Renal pelvis (tissue), 4 donors: ENCODE measurements around the gene GADD45A. TPM values are rescaled to one million over a fixed set of nuclear protein-coding genes. Genes with fewer than 3 reads are reported as not detected.
"Not testable (repeated sequence)": the region's sequence is repeated elsewhere in the genome, so short reads cannot be mapped to it uniquely, and the experiment has no call there.

Experiments used
- DNase-seq: peaks from one replicate; pipeline ENCODE4 v3.0.0-alpha.2; 2013
- polyA plus RNA-seq, 3 donors: library from polyadenylated mRNA; unstranded; fragments of 120-200 nt; gene quantifications; one replicate each; pipeline ENCODE4 v1.2.1, GENCODE V29; 2013; ENCODE audit not compliant: insufficient read length in 3 of 3

The GADD45A gene
- polyA plus RNA-seq, 3 donors = 131 to 134 (median 134) TPM

DNA sequence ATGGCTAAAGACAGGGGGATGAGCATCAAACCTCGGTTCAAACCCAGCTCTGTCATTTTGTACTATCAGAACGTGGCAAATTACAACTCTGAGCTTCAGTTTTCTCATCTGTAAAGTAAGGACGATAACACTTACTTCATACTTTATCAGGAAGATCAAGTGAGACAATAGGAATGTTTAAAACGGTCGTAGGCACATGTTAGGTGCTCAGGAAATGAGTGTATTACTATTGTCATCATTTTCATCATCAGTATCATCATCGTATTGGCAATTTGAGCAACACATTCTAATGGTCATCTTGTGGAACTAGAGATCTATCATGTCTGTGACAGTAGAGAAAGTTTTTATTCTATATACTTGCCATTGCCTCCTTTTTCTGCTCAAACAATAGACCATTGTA, 22.1 kb upstream of the GADD45A start:
- DNase-seq = no peak

DNA sequence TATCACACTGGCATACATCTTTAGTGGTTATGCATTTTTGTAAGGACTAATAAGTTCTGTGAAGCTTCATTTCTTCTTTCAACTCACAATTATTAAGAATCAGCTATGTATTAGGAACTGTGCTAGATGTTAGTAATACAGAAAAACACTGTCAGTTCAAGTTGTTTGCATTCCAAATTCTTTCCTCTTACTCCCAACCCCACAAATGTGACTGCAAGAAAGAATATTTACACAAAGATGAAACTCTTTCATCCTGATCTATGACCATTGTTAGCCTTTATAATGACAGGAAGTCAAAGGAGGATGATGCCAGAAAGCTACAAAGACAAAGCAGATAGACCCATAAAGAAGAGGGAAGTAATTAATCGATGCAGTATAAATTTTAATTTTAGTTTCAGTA, 21.0 kb upstream of the GADD45A start:
- no peak for DNase-seq

DNA sequence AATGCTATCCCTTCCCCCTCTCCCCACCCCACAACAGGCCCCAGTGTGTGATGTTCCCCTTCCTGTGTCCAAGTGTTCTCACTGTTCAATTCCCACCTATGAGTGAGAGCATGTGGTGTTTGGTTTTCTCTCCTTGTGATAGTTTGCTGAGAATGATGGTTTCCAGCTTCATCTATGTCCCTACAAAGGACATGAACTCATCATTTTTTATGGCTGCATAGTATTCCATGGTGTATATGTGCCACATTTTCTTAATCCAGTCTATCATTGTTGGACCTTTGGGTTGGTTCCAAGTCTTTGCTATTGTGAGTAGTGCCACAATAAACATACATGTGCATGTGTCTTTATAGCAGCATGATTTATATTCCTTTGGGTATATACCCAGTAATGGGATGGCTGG, 19.7 kb upstream of the GADD45A start:
- not testable (repeated sequence) for DNase-seq

DNA sequence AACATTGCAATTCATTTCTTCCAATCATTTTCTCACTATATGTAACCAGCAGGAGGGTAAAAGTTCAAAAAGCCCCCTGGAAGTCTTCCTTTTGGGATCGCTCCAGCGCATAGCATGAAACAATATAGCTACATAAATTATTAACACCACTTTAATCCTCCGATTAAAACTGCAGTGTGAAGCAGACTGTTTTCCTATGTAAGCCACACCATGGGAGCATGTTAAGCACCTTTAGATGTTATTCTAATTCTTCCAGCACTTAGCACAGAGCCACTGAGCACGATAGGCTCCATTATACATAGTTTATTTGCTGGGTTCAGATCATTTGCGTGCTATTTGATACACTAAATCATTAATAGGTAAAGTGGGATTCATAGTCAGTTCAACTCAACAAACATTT, 18.4 kb upstream of the GADD45A start:
- no peak for DNase-seq

DNA sequence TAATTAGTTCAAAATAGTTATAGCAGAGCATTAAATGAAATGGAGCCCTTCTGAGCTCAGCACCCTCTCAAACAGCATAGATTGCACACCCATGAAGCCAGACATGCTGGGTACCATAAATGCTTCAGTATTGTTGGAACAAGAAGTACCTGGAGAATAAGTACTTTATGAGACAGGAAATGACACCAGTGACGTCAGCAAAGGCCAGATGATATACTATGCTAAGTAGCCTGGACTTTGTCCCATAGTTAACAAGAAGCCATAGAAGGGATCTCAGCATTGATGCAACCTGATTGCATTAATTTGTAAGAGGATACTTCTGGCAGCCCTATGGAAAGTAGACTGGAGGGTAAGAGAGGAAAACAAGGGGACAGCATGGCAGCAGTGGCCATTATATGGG, 16.3 kb upstream of the GADD45A start:
- no peak for DNase-seq

DNA sequence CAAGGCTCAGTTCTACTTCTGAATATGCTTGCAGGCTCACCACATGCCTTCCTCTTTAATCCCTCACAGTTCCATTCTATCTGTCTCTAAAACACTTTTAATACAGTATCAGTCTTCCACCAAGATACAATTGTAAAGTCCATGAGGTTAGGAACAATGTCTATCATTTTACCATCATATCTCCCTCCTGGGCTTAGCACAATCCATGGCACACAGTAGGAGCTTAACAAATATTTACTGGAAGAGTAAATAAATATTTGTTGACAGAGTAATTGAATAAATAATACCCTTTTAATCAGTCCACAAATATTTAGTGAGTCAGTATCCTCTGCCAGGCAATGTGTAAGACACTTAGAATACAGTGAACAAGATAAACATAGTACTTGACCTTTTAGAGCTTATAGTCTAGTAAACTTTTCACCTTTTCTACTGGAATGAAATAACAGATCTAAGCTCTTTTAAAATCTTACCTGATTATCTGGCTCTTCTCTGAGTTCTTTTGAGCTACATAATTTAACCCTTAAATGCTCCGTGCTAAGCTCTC, 12.7 kb upstream of the GADD45A start:
- no peak for DNase-seq

- DNase-seq = no peak
These were observed 11.4 kb upstream of the GADD45A start for GRCh38 chr1:67673468-67674201.

DNA sequence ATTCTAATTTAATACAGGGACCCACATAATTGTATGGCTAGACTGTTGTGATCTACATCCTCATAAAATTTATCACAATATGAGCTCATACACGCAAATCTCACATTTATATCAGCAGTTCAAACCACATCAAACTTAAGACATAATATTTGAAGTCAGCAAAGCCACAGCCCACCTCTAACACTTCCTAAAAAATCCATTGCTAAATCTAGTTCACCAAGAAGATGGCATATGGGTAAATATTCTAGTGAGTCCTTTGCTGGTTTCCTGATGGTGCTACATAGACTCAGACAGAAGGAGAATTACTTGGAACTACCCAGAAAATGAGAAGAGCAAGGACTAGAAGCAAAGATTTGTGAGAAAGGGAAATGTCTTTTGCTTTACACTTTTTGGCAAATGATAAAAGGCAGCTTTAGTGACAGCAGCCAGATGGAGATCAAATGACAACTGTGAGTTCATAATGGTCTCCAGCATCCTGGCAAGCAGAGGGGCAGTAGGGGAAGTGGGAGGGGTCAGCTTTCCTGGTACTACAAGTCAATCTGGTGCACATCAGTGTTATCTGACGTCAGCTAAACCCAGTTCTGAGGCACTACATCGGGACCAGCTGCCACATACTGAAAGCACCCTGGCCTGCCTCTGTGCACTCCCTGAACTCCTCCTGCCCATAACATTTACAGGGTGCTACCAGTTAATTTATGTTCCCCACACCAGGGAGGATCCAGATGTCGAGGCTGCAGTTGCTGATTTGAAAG, 10.6 kb upstream of the GADD45A start:
- DNase-seq = peak; percentile 75

DNA sequence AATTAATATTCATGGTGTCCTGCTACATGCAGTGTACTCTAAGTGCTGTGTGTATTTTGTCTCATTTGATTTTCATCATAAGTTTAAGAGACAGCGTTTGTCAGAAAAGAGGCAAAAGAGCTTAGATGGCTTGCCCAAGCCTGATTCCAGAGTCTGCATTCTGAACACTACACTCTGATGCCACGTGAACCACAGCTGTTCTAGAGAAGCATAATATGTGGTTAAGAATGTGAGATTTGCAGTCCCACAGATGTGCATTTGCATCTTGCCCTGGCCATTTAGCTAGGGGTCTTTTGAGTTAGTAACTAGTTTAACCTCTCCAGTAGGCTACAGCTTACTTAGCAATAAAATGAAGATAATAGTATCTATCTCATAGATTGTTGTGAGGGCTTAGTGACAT, 9.2 kb upstream of the GADD45A start:
- DNase-seq = no peak

GRCh38 chr1:67676287-67676686, 8.7 kb upstream of the GADD45A start:
- no peak for DNase-seq

DNA sequence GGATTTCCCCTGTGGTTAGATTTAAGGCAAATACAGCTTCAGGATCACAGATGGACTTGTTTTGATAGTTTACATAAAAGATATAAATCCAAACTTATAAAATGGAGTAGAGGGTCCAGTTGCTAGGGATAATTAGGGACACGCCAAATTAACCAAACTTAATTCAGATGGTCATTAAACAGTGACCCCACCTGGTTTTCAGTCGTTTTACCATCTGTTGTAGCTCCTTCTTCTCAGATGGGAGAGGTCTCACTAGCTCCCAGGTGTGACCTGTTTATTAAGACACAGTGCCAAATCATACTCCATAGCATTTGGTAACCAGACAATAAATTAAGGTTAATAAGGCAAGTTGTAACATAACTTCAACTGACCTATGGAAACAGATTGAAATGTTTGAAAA, 8.1 kb upstream of the GADD45A start:
- DNase-seq = no peak

DNA sequence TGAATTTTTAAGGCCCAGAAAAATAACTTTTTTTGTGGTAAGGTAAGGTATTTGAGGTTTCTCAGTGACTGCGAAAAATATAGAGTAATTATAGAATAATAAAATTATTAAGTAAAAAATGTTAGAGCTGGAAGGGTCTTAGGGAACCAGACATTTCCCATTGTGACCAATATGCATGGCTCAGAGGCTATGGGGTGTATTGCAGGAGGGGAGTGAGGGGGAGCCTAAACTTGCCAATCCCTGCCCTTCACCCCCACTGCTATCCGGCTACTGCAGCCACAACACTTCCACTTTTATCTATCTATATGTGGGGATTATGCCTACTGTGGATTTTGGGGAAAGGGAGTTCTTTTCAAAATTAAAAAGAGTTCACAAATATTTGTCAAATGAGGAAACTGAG, 7.6 kb upstream of the GADD45A start:
- DNase-seq = no peak

- DNase-seq = peak; percentile 73
These were observed 7.1 kb upstream of the GADD45A start for GRCh38 chr1:67677930-67678329.

DNA sequence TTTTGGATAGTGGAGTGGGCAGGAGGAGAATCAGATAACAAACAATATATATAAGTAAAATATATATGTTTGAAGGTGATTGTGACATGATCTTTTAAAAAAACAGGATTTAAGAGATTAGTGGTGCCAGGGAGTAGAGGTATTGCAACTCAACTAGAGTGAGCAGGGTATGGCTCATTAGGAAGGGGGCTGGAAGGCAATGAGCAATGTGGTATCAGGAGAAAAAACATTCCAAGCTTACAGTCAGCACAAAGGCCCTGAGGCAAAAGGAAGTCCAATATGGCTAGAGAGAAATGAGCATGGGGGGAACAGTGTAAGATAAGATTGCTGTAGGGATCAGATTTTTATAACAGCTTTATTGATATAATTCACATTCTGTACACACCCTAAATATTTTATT, 5.3 kb upstream of the GADD45A start:
- DNase-seq = no peak

GRCh38 chr1:67680486-67680885, 4.5 kb upstream of the GADD45A start:
- DNase-seq = no peak

- DNase-seq = no peak
These were observed 2.3 kb upstream of the GADD45A start for GRCh38 chr1:67682659-67683197.

DNA sequence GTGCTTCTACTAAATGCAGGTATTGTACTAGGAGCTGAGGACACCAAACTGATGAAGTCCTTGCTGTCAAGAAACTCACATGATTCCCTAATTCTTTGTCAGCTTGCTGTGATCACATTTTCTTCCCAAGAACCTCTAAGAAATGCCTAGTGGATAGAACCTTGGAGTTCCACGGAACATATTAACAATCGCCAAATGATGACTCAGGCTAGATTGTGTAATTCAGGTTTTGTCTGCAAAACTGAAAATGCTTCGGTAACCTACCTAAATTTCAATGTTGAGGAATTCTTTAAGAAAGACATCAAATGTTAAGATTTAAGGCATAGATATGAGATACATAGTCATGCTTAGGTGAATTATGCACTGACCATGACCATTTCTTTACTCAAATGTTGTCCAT, 1.7 kb upstream of the GADD45A start:
- DNase-seq = no peak

DNA sequence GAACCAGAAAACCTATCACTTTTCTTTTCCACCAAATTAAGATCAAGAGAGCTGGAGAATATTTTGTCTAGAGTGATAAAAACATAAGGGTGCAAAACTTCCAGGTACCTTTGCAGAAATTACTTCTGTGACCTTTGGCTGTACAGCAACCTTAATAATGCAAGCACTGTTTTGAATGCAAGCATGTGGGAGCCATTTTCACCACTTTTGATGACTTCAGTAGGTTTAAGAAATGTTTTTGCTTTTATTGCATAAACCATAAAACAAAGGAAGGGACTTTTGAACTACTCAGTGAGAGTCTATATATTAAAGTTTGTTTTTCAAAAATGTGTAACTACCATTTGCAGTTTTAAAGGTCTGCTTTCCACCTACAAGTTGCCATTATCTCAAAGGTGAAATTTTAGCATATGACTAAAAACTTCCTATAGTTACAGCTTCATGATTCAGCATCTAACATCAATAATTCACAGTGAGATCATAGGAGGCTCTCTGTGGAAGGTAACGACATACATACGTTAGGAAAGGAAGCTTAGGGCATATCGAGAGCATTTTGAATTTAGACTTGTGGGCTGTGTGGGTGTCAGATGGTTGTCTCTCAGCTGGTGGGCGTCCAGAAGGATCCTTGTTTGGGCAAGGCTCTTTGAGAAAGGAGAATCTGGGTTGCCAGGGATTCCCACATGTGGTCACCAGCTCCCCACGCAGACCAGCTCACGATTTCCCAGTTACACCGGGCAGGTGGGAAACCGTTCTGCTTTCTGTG, 1.1 kb upstream of the GADD45A start:
- no peak for DNase-seq

DNA sequence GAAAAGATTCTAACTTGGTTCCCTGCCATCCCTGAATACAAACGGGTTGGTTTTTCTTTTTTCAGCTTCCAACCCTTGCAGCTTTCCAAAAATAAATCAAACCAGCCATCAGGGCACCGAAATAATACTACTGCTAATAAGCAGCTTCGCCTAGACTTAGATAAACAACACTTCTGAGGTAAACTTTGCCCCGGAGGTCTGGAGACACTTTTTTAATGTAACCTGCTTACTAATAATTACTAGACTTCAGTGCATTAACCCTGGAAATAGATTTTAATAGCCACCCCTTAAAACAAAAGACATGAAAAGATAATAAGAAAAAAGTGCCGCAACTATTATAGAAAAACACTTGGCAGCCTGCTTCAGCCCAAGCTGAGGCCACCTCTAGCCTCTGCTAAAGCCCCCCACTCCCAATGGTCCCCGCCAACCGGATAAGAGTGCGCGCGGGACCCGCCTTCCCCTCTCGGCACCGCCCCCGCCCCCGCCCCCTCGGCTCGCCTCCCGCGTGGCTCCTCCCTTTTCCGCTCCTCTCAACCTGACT, 405 bp upstream of the GADD45A start:
- DNase-seq = no peak

- DNase-seq = no peak
These were observed 711 bp downstream of the GADD45A start for GRCh38 chr1:67685558-67686266.
